LHCN-M2 (cell line): ENCODE data around the gene FAM168A. TPM values are rescaled to one million over a fixed set of nuclear protein-coding genes. Genes with fewer than 3 reads are reported as not detected.

ENCODE experiments used
- DNase-seq: peaks from one replicate; pipeline ENCODE4 v3.0.0-alpha.2; 2012; ENCODE audit warnings: low read depth
- total RNA-seq: library from RNA; depleted of rRNA; stranded (reverse); fragments of >200 nt; gene quantifications from 2 replicates; pipeline ENCODE4 v1.2.3, GENCODE V29; 2014

Gene FAM168A
- total RNA-seq, 1 experiment from 2014 or later = 23.7 TPM

DNA sequence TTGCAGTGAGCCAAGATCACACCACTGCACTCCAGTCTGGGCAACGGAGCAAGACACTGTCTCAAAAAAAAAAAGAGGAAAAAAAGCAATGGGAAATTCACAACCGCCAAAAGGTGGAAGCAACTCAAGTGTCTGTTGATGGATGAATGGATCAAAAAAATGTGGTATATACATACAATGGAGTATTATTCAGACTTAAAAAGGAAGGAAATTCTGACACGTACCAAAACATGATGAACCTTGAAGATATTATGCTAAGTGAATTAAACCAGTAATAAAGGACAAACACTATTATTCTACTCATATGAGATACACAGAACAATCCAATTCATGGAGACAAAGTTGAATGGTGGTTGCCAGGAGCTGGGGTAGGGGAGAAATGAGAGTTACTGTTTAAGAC, 40.9 kb downstream of the FAM168A start:
- no peak for DNase-seq

GRCh38 chr11:73555615-73556014, 42.3 kb downstream of the FAM168A start:
- DNase-seq = no peak

DNA sequence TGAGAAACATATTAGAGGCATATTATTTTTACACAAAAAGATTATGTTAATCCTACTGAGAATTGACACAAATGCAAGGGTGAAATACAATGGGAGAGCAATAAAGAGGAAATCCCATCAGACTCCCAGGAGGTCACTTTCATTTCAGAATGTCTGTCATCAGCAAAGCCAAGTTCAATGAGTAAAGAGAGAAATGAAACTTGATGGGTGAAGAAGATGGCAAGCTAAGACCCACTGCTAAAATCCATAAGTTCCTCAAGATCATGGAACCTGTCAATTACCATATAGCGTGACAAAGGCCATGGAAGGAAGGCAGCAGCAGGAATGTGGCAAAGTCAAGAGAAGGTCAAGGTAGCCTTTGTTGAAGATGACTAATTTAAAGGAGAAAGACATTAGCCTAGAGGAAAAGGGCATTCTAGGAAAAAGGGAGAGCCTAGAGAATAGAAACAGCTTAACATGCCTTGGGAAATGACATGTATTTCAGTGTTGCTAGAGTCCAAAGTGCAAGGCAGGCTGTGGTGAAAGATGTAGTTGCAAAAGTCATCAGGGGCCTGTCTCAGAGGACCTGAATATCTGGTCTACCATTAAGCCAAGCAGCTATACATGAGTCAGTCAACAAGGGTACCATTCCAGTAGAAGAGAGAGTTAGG, 43.1 kb downstream of the FAM168A start:
- DNase-seq = no peak

GRCh38 chr11:73553266-73553665, 44.6 kb downstream of the FAM168A start:
- DNase-seq = no peak

DNA sequence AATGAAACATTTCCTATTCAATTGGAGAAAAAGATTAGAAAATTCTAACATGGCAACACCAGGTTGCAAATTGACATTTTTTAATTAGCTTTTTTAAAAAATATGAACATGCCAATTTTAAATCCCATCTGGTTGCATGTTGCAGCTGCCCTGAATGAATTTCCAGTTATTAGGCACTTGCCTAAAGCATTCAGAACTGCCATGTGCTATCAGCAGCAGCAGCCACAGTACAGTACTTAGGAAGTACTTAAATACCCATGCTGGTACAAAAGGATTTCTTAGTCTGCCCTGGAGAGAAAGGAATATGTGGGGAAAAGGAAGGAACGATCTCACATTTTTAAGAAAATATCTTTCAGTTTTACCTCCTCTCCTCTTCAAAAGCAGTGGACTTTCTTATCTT, 46.2 kb downstream of the FAM168A start:
- no peak for DNase-seq

- no peak for DNase-seq
Measured at GRCh38 chr11:73549376-73549775, 48.5 kb downstream of the FAM168A start.

- DNase-seq = no peak
Measured at GRCh38 chr11:73547706-73548595, 50.0 kb downstream of the FAM168A start.

GRCh38 chr11:73542175-73542574, 55.7 kb downstream of the FAM168A start:
- DNase-seq = no peak

GRCh38 chr11:73539506-73540084, 58.3 kb downstream of the FAM168A start:
- no peak for DNase-seq

DNA sequence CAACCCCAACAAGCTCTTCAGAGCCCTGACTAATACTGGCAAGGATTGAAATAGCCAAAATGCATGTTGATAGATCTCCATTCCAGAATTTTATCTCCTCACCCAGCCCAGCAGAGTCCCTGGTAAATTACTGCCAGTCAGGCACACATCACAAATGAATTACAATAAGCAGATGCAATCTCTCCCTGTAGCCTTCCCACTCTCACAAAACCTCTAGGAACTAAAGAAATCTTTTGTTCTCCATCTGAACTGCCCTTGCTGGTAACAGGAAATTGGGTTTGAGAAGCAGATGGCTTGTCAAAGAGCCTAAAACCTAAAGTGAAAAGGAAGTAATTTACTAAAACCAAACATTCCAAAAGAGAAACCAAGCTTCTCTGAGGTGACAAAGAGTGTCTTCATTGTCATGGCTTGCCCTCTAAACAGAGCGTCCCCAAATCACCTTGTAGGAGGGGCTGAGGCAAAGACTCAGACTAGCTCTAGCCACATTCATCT, 59.5 kb downstream of the FAM168A start:
- no peak for DNase-seq

- DNase-seq = no peak
Measured at GRCh38 chr11:73537969-73538368, 59.9 kb downstream of the FAM168A start.

DNA sequence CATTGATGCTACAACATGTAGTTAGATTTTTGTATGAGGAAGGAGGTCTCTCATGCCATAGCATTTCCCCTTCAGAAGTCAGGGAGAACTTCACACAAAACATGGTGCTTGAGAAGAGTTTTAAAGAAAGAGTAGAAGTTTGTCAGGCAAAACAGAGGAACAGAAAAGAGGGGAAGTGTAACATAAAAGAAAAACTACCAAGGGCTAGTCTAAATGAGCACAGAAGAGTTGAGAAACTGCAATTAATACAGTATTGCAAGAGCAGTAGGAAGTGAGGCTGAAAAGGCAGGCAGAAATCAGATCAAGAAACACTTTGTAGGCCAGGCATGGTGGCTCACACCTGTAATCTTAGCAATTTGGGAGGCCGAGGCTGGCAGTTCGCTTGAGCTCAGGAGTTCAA, 61.0 kb downstream of the FAM168A start:
- DNase-seq = no peak

DNA sequence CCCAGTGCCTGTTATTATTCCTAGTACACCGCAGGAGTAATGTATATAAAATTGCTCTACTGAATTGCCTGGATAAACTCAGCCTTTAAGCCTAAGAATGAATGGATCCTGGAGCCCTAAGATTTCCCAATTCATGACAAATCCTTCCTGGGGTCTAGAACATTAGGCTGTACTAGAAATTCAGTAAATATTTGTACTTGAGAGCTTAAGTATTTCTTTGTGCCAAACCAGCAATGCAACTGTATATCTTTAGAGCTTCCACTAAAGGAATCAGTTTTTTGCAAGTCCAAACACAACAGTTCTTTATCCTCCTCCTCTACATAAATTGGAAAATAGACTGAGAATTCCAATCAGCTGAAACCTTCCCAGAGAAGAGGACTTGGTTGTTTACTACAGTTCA, 65.6 kb downstream of the FAM168A start:
- DNase-seq = no peak

DNA sequence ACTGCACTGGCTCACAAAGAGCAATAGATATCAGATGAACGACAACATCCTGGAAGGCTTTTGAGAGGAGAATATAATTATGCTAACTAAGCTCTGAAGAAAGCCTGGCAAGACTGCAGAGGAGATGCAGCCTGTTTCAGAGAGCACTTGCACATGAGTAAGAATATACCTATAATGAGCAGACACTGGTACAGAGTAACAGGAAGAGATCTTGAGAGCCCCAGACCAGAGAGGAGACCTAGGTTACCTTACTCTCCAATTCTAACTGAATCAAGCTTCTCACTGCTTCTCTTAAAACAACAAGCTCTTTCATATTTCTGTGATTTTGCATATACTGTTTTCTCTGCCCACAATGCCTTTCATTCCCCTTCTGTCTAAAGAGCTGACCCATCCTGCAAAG, 66.5 kb downstream of the FAM168A start:
- no peak for DNase-seq

- DNase-seq = no peak
Measured at GRCh38 chr11:73530109-73530508, 67.8 kb downstream of the FAM168A start.

DNA sequence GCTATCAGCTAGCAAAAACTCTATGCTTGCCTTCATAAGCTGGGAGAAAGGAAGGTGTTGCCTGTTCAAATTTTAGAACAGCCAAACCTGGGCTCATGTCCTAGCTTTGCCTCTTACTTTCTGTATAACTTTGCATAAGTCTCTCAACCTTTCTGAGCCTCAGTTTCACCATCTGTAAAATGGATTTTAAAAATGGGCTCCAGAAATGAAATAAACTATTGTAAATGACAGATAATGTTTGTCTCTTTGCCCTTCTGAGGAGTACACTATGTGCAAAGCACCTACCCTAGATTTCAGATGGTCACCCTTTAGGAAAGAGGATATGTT, 68.7 kb downstream of the FAM168A start:
- no peak for DNase-seq

DNA sequence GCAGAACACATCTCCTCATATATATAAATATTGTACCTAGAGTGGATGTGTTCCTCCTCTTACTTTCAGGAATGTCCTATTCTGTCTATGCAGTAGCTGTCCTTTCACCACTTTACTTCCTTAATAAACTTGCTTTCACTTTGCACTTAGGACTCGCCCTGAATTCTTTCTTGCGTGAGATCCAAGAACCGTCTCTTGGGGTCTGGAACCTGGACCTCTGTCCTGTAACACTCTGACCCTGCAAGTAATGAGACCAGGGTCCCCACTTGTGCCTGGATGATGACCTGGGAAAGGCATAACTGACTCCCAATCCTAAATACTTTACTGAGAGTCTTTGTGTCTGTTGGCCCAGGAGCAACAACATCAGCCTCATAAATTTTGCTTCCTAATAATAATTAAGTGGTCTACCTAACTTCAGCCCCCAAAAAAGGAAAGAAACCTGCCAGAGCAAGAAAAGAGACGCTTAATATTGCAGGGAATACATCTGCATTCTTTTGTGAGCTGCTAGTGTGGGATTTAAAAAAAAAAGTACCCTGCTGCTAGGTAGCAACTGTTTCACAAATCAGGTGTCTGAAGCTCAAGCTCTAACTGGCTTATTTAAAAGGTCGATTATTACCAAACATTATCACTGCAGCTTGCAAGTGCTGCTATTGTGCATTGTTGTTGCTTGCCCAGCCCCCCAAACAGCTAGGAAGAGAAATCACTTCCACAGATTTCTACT, 69.3 kb downstream of the FAM168A start:
- no peak for DNase-seq

DNA sequence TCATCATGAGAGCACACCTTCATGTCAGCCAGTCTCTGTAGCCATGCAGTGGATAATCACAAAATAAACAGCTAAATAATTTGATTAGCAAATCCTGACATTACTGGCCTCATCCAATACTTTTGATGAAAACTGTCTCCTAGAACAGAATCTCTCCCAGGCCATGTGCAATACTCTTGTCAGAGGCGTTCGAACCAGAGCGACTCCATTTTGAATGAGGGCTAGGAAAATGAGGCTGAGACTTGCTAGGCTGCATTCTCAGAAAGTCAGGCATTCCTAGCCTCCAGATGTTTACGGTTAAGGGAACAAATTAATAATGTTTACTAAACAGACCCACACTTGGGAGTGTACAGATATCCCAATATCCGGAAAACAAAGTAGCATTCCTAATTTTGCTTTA, 69.9 kb downstream of the FAM168A start:
- DNase-seq = no peak

GRCh38 chr11:73525611-73526010, 72.3 kb downstream of the FAM168A start:
- no peak for DNase-seq

GRCh38 chr11:73524774-73525173, 73.1 kb downstream of the FAM168A start:
- DNase-seq = no peak

DNA sequence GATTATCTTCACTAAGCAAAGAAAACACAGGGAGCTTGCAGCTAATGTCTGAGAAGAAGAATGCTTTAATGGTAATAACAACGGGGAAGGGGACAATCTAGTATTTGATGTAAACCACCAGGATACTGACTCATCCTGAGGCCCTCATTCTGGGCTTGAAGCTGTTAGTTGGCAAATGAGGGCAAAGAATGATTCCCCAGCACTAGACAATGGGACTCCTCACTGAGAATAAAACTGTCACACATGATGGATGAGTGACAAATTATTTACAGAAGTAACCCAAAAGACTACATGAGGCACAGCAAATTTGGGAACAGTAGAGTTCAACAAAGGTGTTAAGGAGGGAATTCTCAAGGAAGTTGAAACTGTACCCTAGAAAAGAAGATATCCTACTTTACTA, 76.3 kb downstream of the FAM168A start:
- DNase-seq = peak; percentile 68
